ENCODE data around the gene LRRC36. TPM values are rescaled to one million over a fixed set of nuclear protein-coding genes. Genes with fewer than 3 reads are reported as not detected.
A peak's percentile ranks its signal among the peaks of the same experiment; 100 is the strongest.

The LRRC36 gene
- total and polyA plus RNA-seq, 4 donors = 2.1 to 103 (median 16.6) TPM

DNA sequence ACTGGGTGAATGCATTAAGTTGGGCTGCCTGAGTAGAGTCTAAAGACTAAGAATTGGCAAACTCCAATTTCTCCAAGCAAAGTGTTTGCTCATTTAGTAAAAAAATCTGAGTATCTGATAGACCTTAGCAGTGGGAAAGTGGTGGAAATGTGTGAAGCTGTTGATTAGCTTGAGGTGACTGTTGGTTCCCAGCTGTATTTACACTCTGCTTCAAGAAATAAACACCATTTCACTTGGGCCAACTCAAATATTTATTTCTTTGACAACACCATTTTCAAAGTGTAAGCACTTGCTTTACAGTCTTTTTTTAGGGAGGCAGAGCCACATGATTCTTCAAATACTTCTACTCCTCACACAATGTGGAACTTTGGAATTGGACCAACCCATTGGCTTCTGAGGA lies 8.8 kb upstream of the LRRC36 start:
- Histone ChIP-seq H3K9me3 (ENCODE audit: control insufficient read depth in 4 of 4, insufficient read depth in 3 of 4, low read length in 3 of 4) (no peaks in the 10 kb centered on the region), H3K27ac (ENCODE audit: low read depth in 1 of 2, low read length in 1 of 2) (no peak overlapping the region), H3K4me1 (ENCODE audit: control insufficient read depth in 5 of 5, insufficient read depth in 5 of 5, low read length in 5 of 5) (no peaks in the 10 kb centered on the region), H3K9ac (ENCODE audit: insufficient read depth in 1 of 2, low read length in 2 of 2) (no peak overlapping the region), H3K36me3 (ENCODE audit: control insufficient read depth in 4 of 4, insufficient read depth in 4 of 4, low read length in 4 of 4) (no peaks in the 10 kb centered on the region), H3K4me3 (no peak overlapping the region), H3K27me3 (ENCODE audit: control insufficient read depth in 3 of 3, insufficient read depth in 3 of 3, low read length in 2 of 3) (peaks cover 0 to 4% (median 0%) of the 10 kb centered on the region in 3 donors)
- ATAC-seq (ENCODE audit: insufficient read depth, low FRiP score) (no peak), DNase-seq (peak in 2 of 3 donors; percentile 27 to 41)
- TF ChIP-seq, protein P1, sequence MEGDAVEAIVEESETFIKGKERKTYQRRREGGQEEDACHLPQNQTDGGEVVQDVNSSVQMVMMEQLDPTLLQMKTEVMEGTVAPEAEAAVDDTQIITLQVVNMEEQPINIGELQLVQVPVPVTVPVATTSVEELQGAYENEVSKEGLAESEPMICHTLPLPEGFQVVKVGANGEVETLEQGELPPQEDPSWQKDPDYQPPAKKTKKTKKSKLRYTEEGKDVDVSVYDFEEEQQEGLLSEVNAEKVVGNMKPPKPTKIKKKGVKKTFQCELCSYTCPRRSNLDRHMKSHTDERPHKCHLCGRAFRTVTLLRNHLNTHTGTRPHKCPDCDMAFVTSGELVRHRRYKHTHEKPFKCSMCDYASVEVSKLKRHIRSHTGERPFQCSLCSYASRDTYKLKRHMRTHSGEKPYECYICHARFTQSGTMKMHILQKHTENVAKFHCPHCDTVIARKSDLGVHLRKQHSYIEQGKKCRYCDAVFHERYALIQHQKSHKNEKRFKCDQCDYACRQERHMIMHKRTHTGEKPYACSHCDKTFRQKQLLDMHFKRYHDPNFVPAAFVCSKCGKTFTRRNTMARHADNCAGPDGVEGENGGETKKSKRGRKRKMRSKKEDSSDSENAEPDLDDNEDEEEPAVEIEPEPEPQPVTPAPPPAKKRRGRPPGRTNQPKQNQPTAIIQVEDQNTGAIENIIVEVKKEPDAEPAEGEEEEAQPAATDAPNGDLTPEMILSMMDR (IDR thresholded peaks at IDR 0.05; ENCODE audit: control extremely low read depth, extremely low read depth) = no peak

DNA sequence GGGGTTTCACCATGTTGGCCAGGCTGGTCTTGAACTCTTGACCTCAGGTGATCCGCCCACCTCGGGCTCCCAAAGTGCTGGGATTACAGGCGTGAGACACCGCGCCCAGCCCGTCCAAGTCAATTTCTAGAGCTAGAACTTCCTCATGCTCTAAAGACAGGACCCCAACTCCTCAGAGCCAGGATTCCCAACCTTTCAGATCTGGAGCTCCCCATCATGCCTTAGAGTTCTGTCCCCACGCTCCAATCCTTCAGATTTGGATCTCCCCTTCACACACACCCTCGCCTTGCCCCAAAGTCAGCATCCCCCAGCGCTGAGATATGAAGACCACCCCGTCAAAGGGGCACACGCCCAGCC lies 522 bp upstream of the LRRC36 start:
- Histone ChIP-seq H3K4me1 (ENCODE audit: control insufficient read depth in 5 of 5, insufficient read depth in 5 of 5, low read length in 5 of 5) (peaks cover 0 to 10% (median 0%) of the 10 kb centered on the region in 5 donors), H3K4me3 (no peak overlapping the region), H3K9me3 (ENCODE audit: control insufficient read depth in 4 of 4, insufficient read depth in 3 of 4, low read length in 3 of 4) (no peaks in the 10 kb centered on the region), H3K27ac (ENCODE audit: low read depth in 1 of 2, low read length in 1 of 2) (no peak overlapping the region), H3K27me3 (ENCODE audit: control insufficient read depth in 3 of 3, insufficient read depth in 3 of 3, low read length in 2 of 3) (peaks cover 0 to 3% (median 0%) of the 10 kb centered on the region in 3 donors), H3K36me3 (ENCODE audit: control insufficient read depth in 4 of 4, insufficient read depth in 4 of 4, low read length in 4 of 4) (no peaks in the 10 kb centered on the region), H3K9ac (ENCODE audit: insufficient read depth in 1 of 2, low read length in 2 of 2) (peak overlapping the region; percentile 28 to 47)
- no peak for ATAC-seq (ENCODE audit: insufficient read depth, low FRiP score)
- WGBS, 2 donors = 26 to 29% methylated on average over 11 of the region's 11 CpGs
- no peak for DNase-seq
- TF ChIP-seq, protein P1 (IDR thresholded peaks at IDR 0.05; ENCODE audit: control extremely low read depth, extremely low read depth) = no peak

DNA sequence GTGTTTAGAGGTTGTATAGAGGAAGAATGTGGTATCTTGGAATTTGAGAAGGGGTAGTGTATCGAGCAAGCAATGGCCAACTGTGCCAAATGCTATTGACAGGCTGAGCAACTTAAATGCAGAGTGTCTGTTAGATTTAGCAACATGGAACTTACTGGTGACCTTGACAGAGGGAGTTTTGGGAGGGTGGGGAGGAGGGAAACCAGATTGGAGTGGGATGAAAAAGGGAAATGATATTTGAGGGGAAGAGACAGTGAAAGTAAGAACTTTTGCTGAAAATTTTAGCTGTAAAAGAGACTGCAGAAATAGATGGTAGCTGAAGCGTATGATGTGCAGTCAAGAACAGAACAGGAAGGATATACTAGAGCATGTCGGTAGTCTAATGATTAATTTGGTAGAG lies 1.1 kb downstream of the LRRC36 start:
- H3K27me3 ChIP-seq (ENCODE audit: control insufficient read depth in 3 of 3, insufficient read depth in 3 of 3, low read length in 2 of 3) = peaks cover 0 to 3% (median 0%) of the 10 kb centered on the region in 3 donors
- DNase-seq (no peak), ATAC-seq (ENCODE audit: insufficient read depth, low FRiP score) (no peak)
- H3K4me3 ChIP-seq = no peak overlapping the region
- TF ChIP-seq, protein P1 (IDR thresholded peaks at IDR 0.05; ENCODE audit: control extremely low read depth, extremely low read depth) = no peak
- no peaks in the 10 kb centered on the region for H3K9me3 ChIP-seq (ENCODE audit: control insufficient read depth in 4 of 4, insufficient read depth in 3 of 4, low read length in 3 of 4)
- no peaks in the 10 kb centered on the region for H3K36me3 ChIP-seq (ENCODE audit: control insufficient read depth in 4 of 4, insufficient read depth in 4 of 4, low read length in 4 of 4)
- WGBS, 2 donors = 43 to 44% methylated on average over 3 of the region's 3 CpGs
- H3K27ac ChIP-seq (ENCODE audit: low read depth in 1 of 2, low read length in 1 of 2) = no peak overlapping the region
- H3K9ac ChIP-seq (ENCODE audit: insufficient read depth in 1 of 2, low read length in 2 of 2) = no peak overlapping the region
- H3K4me1 ChIP-seq (ENCODE audit: control insufficient read depth in 5 of 5, insufficient read depth in 5 of 5, low read length in 5 of 5) = peaks cover 0 to 10% (median 0%) of the 10 kb centered on the region in 5 donors

DNA sequence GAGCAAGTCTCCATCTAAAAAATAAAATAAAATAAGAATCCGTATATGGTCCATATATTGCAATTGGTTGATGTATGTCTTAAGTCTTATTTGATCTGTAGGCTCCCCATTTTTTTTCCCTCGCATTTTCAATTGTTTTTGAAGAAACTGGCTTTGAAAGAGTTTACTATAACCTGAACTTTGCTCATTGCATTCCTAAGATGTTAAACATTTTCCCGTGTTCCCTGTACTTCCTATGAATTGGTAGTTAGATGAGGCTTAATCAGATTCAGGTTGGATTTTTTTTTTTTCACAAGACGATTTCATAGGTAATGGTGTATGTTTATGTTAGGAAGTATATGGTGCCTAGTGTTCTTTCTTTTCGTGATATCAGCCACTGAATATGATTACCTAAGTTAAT lies 3.3 kb downstream of the LRRC36 start:
- Histone ChIP-seq H3K27me3 (ENCODE audit: control insufficient read depth in 3 of 3, insufficient read depth in 3 of 3, low read length in 2 of 3) (no peaks in the 10 kb centered on the region), H3K4me1 (ENCODE audit: control insufficient read depth in 5 of 5, insufficient read depth in 5 of 5, low read length in 5 of 5) (peaks cover 0 to 10% (median 0%) of the 10 kb centered on the region in 5 donors), H3K9me3 (ENCODE audit: control insufficient read depth in 4 of 4, insufficient read depth in 3 of 4, low read length in 3 of 4) (no peaks in the 10 kb centered on the region), H3K9ac (ENCODE audit: insufficient read depth in 1 of 2, low read length in 2 of 2) (no peak overlapping the region), H3K4me3 (no peak overlapping the region), H3K27ac (ENCODE audit: low read depth in 1 of 2, low read length in 1 of 2) (no peak overlapping the region), H3K36me3 (ENCODE audit: control insufficient read depth in 4 of 4, insufficient read depth in 4 of 4, low read length in 4 of 4) (no peaks in the 10 kb centered on the region)
- DNase-seq (no peak), ATAC-seq (ENCODE audit: insufficient read depth, low FRiP score) (no peak)
- 72 to 86% methylated on average over 5 of the region's 5 CpGs for WGBS, 2 donors
- TF ChIP-seq, protein P1 (IDR thresholded peaks at IDR 0.05; ENCODE audit: control extremely low read depth, extremely low read depth) = no peak
